ENCODE measurements around the gene MEIS2.

Gene MEIS2

GRCh38 chr15:36887214-36887961 lies 213.0 kb downstream of the MEIS2 start:
- no peak for DNase-seq

GRCh38 chr15:36886701-36887100 lies 213.6 kb downstream of the MEIS2 start:
- DNase-seq, result no peak

- DNase-seq, result no peak
Observed at GRCh38 chr15:36886191-36886590, 214.2 kb downstream of the MEIS2 start.

- DNase-seq, result no peak
Observed at GRCh38 chr15:36885771-36886170, 214.6 kb downstream of the MEIS2 start.

GRCh38 chr15:36884936-36885635 lies 215.3 kb downstream of the MEIS2 start:
- no peak for DNase-seq

- DNase-seq, result no peak
Observed at GRCh38 chr15:36884518-36884875, 215.9 kb downstream of the MEIS2 start.

- DNase-seq, result peak in 2 of 4 experiments; percentile 0 to 15
Observed at GRCh38 chr15:36883713-36884517, 216.4 kb downstream of the MEIS2 start.

- no peak for DNase-seq
Observed at GRCh38 chr15:36882487-36883131, 217.7 kb downstream of the MEIS2 start.

GRCh38 chr15:36882056-36882455 lies 218.3 kb downstream of the MEIS2 start:
- DNase-seq, result no peak

- DNase-seq, result no peak
Observed at GRCh38 chr15:36881516-36881915, 218.8 kb downstream of the MEIS2 start.

- no peak for DNase-seq
Observed at GRCh38 chr15:36880913-36881460, 219.4 kb downstream of the MEIS2 start.

- no peak for DNase-seq
Observed at GRCh38 chr15:36880224-36880912, 220.0 kb downstream of the MEIS2 start.

- DNase-seq, result no peak
Observed at GRCh38 chr15:36879568-36880222, 220.7 kb downstream of the MEIS2 start.

- no peak for DNase-seq
Observed at GRCh38 chr15:36878684-36879262, 221.6 kb downstream of the MEIS2 start.

GRCh38 chr15:36877796-36878683 lies 222.3 kb downstream of the MEIS2 start:
- no peak for DNase-seq

- no peak for DNase-seq
Observed at GRCh38 chr15:36877294-36877693, 223.1 kb downstream of the MEIS2 start.

GRCh38 chr15:36875740-36876334 lies 224.5 kb downstream of the MEIS2 start:
- DNase-seq, result no peak

GRCh38 chr15:36874930-36875329 lies 225.4 kb downstream of the MEIS2 start:
- DNase-seq, result no peak

- no peak for DNase-seq
Observed at GRCh38 chr15:36867436-36867835, 232.9 kb downstream of the MEIS2 start.

- no peak for DNase-seq
Observed at GRCh38 chr15:36866896-36867295, 233.5 kb downstream of the MEIS2 start.

All from activated naive CD4-positive, alpha-beta T cell (primary cell).